ENCODE data around the gene IL1RAPL1.

IL1RAPL1 gene

DNA sequence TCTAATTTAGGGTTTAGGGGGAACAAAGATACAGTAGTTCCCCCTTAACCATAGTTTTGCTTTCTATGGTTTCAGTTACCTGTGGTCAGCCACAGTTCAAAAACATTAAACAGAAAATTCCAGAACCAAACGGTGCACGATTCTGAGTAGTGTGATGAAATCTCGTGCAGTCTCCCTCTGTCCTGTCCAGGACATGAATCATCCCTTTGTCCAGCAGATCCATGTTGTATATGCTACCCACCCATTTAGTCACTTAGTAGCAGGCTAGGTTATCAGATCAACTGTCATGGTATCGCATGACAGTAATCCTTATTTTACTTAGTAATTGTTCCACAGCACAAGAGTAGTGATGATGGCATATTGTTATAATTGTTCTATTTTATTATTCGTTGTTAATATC, 556.1 kb downstream of the IL1RAPL1 start:
- DNase-seq: no peak

DNA sequence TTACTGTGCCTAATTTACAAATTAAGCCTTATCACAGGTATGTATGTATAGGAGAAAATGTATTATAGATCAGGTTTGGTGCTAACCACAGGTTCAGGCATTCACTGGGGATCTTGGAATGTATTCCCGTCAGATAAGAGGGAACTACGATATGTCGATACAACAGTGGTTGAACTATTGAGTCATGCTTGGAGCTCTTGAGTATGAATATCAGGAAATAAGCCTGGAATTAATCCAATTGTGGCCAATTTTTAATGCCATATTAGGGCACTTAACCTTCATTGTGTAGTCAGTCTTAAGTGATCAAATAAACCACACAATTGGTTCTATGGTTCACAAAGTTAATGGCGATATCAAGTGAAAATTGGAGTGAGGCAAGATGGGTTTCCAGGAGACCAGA, 556.5 kb downstream of the IL1RAPL1 start:
- DNase-seq: no peak

DNA sequence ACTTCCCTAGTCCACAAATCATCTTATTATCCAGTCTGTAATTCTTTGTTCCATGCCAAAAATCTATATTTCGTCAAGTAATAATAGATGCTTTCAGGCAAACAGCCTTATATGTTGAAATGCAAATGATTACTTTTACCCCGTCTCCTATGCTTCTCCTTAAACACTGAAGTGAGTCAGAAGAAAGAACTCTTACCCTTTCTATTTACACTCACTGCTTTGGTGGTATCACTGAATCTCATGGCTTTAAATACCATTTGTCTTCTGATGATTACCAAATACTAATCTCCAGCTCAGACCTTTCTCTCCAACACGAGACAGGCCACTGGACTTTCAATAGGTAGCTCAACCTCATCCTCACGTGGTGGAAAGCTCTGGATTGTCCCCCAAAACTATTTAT, 558.1 kb downstream of the IL1RAPL1 start:
- no peak for DNase-seq

DNA sequence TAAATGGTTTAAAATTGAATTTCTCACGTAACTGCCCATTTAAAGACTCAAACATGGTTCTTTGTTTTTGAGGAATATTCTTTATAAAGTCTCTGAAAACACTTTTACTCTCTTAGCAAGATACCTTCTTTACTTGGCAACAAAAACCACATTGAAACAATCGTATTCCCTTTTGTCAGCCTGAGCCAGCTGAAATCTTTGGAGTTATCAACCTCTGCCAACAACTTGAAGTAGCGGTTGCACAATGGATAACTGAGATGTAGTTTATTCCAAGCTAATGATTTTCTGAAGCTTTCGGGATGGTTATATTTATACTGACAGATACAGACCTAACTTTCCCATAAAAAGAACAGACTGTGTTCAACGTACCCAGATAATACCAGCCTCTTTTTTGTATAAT, 561.3 kb downstream of the IL1RAPL1 start:
- no peak for DNase-seq

DNA sequence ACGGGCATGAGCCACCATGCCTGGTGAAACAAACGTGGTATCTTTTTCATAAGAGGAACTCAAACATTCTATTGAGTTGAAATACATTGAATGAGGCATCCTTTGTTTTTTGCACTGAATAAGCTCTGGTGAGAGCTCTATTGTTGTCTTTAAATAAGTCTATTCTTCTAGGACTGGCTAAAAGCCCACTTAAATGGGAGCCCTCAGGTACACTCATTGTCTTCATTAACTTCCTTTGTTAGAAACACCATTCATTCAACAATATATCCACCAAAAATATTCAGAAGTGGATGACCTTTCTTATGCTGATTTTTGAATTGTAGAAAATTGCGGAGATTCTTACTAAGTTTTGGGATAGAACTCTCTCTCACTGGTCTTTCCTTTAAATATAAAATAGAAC, 568.0 kb downstream of the IL1RAPL1 start:
- no peak for DNase-seq

DNA sequence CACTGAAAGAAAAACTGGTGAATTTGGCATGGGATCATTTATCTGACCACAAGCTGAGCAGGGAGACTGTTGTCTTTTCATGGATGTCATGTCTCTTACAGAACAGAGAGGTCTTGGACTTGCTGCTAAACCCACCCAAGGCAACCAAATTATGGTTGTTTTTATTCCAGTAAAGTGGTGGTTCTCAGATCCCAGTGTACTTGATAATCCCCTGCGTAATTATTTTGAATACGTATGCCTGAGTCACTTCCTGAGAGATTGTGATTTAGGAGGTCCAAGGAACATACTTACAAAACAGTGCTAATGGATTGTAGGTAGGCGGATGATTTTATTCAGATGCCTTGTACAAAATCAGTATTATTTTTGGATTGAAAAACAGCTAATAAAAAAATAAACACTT, 585.6 kb downstream of the IL1RAPL1 start:
- DNase-seq: no peak

DNA sequence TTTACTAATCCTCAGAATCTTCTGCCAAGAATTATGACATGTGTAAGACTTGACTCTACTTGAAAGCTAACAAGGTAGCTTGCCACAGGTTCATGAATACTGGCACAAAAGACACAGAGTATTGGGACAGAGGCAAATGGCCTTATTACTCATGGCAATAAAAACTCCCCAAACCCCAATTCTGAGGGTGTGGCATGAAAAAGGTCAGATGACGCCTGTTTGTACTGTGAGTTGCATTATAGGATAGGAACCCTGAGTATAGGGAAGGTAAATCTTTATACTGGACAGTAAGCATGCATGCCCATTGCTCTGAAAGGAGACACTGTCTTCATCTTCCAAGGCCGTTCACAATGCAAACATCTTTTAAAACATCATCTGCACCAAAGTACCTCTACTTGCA, 600.0 kb downstream of the IL1RAPL1 start:
- no peak for DNase-seq

DNA sequence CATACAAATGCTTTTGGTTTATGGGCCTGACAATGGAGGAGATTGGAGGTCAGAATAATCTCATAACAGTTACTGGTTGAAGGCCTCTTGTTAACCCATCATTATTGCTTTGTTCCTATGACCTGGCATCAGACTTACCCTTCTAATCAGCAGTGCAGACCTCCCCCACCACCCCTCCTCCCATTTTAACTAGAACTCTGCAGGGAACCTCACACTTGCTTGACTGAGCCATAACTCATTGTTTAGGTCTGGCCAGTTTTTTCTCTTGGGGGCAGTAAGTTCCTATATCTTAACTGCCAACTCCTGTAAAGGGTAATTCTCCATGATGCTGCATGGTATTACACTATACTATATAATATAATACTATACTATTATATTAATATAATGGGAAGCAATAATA, 609.3 kb downstream of the IL1RAPL1 start:
- no peak for DNase-seq

DNA sequence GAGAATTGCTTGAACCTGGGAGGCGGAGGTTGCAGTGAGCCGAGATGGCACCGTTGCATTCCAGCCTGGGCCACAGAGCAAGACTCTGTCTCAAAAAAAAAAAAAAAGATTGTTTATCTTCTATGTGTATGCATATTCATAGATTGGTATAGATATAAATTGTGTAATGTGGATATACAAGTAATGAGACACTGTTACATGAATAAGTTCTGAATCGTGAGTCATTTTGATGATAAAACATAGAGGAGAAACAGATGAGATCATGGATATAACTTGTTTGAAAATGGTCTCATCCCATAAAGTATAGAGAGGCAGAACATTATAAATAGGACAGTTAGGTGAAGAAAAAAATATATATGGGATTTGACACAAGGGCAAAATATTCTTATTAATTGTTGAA, 628.0 kb downstream of the IL1RAPL1 start:
- DNase-seq: no peak

DNA sequence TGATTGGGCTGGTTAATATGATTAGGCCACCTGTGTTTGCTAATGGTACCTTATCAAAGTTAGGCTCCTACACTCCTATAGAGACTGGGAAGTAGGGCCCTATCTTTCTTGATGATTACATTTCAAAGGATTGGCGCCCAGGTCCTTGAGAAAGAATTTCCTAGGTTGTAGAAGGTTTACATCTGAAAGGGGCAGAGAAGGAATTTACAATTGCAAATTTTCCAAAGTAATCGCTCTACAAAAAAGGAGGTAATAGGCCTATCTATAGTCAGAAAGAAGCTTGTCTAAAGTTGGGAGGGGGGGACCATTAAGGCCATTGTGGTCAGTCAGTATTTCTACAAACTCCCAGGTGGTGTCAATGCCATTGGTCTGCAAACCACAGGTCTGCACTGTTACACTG, 638.4 kb downstream of the IL1RAPL1 start:
- no peak for DNase-seq

DNA sequence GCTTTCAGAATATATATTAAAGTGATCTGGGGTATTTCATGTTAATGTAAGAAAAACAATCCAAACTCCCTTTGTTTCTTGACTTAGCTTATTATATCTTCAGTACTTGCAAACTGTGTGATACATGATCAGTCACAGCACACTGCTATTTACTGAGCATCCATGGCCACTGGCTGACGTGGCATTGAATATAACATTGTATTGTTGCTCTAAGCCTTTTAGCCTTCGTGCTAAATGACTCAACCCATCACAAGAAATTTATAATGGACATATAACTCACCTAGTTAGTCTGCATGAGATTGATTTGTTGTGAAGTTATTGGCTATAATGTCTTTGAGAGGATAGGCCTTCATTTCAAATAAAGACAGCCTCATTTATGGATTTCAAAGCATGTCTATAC, 642.6 kb downstream of the IL1RAPL1 start:
- DNase-seq: no peak

DNA sequence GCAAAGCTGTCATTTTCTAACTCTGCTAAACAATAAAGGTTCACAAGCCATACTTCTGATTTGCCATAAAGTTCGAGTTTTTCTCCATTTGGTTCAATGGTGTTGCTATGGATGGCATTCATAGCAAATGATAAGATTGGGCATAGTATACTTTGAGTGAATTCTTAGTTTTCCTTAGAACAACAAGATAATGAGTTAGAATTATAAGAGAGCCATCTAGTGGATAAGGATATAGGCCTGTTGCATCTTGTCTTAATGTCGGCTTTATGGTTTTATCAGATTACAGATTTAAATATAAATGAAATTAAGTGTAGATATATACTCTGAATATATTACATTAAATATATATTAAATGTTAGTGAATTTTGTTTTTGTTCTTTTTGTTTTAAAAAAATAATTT, 644.6 kb downstream of the IL1RAPL1 start:
- DNase-seq: no peak

DNA sequence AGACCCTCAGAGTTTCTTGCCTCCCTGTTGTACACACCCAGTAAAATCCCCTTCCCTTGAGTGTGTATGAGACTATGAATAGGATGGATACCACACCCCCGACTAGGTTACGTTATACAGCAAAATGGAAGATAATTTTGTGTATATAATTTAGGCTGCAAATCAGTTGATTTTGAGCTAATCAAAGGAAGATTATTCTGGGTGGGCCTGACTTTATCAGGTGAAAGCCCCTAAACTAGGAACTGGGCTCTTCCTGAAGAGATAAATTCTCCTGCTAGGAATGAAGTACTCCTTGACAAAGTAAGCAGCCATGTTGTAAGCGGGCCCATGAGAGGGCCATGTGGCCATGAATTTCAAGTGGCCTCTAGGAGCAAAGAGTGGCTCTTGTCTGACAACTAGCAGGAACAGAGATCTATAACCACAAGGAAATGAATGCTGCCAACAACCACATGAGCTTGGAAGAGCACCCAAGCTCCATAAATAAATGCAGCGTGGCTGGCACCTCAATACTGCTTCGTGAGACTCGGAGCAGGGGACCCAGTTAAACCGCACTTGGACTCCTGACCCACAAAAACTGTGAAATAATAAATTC, 646.4 kb downstream of the IL1RAPL1 start:
- no peak for DNase-seq

DNA sequence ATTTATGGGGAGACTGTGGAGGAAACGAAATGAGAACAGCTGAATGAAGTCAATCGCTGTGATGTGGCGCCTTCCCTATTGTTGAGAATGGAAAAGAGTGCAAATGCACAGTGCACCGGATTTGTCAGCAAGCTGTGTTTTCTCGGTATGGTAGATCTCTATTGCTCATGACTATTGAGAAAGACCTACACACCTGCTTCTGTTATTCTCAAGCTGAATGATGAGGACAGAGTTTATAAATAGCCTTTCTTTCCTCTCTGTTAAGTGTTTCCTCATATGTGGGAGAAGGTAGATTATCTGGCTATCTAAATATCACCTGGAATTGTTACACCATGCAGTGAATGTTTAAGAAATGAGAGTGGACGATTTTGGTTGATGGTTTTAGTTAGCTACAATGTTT, 650.7 kb downstream of the IL1RAPL1 start:
- DNase-seq: no peak

DNA sequence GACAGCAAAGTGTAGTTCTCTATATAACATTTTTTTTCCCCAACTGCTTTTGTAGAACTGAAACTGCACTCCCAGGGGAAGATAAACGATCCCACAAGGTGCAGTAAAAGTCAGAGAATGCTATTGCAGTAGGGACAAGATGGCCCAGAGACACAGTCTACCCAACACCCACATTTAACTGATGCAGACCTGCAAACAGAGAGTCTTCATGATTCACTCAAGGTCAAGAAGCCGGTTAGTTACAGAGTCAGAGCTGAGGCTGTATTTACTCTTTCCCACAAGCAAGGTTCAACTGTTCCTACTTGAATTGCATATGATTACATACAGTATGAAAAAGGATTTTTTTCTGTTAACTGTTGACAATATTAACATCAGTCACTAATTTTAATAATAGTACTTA, 654.6 kb downstream of the IL1RAPL1 start:
- no peak for DNase-seq

DNA sequence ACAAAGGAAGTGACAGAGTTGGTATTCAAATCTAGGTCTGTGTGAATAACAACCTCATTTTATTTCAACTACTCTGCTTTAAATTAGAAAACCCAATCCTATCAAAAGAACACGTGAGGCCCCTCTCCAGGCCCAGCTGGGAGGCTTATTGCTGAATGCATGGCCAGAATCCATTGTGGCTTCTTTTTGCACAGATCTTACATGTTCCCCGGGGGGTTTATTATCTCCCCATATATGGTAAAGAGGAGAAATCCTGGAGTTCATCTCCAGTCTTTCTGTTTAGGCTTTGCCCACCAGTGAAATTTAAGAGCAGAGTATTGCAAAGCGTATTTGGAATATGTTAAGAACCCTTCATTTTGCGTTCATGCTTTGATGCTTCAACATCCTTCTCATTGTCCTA, 655.6 kb downstream of the IL1RAPL1 start:
- no peak for DNase-seq

DNA sequence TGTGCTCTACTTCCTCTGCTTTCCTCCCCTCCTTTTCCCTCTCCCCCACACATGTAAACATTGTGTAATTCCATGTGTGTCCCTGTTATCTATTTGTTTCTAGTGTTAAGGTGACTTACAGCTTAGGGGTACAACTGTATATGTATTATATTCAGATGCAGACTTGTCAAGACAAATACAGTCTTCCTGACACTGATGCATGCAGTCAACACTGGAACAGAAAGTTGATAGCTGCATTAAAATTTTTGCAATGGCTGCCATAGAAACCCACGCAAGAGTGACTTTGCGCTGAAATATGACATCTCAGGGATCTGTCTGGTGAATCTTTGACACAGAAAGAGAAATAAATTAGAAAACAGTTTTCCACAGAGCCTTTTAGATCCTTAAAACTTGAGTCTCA, 656.7 kb downstream of the IL1RAPL1 start:
- no peak for DNase-seq

DNA sequence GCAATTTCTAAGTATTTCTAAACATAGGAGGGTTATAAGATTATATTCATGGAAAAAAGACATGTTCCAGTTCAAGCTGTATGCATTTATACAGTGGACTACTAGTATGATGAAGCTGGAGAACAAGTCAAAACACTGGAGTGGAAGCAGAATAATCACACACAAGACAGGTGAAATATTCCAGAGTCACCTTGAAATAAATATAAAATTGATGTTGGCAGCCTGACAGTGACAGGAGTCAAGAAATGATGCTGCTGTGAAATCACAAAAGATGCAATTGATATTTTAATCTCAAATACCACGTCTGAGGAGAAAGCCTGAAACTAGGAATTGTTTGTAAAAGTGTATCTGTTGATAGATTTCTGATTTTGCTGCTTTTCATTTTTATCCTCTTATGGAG, 667.3 kb downstream of the IL1RAPL1 start:
- DNase-seq: no peak

DNA sequence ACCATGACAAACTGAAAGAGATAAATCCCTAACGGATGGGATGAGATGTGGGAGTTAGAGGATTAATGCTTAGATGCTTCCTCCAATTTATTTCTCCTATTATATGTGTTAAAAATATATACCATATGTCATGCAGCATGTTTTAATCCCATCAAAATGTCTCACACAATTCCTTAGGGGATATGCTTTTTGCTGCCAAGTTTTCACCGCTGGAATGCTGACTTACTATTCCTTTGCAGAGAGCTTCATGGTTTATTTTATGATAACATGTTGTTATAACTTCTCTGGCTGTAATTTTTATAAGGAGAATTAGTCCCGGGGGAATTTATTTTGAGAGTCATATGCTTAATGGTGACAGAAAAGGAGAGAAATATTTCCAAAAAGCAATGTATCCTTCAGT, 670.3 kb downstream of the IL1RAPL1 start:
- DNase-seq: no peak

DNA sequence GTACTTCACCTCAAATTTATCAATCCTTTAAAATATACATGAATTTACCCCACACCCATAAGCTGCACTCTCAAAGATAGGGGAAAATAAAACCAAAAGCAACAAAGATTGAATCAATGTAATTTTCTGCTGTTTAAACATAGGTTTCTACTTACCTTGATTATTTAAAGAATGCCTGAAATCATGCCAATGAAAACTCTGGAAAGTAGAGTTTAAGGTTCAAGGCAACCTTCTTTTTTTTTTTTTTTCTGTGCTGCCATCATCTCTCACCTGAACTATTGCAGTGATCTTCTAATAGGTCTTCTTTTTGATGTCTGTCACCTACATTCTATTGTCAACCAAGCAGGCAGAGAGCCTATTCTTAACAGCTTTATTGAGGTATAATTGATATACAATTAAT, 682.1 kb downstream of the IL1RAPL1 start:
- DNase-seq: no peak

DNA sequence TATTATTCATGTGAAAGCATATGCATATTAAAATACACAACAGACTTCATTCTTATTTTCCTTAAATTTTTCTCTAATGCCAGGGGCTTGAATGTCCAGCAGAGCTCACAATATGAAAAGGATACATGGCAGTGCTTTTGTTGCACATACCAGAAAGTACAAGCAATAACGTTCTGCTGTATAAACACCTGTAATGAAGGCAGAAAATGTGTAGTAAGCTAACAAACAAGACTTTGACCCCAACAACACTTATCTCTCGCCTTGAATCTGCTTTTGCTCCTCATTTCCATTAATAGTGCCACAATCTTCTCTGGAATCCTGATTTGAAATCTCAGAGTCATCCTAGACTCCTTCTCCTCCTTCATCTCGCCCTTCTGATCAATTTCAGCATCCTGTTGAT, 687.3 kb downstream of the IL1RAPL1 start:
- no peak for DNase-seq

DNA sequence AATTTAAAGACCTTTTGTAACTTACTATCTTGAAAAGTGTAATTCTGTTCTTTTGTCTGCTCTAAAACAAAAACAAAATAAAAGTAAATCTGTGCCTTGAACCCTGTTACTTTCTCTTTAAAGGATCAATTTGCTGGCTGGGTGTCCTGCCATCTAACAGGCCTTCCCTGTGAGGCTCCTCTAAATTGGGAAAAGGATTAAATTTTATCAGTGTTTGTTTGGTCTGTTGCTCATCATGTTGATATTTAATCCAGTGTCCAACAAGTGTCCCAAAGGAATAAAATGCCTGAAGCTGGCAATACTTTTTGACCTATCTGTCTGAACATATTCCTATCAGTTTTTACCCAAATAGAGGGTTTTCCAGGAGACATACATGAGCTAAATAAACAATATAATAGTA, 688.7 kb downstream of the IL1RAPL1 start:
- no peak for DNase-seq

DNA sequence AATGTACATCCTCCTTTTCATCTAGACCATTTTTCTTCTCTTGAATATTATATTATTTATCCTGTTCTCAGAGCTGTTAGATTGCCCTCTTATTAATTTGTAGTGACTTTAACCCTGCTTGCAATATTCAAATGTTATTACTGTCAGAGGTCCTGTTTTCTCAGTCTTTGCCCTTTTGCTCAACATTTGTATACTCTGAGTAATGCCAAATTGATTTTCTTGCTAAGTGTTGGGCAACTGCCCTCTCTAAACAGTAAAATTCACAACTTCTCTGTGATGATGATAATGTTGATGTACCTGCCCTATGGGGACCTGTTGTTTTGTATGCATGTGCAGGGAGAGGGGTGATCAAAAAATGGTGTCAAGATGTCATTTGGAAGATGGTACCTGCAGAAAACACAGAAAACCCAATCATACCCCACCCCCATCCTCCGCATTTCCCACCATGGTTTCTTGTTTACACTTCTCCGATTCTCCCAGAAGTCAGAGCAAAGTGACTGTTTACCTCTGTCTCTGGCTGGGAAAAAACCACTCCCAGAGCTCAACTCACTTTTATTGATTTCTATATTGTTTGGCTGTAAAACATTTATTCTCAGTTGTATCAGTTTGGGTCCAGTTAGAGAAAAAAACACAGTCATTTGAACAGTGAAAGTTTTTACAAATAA, 694.0 kb downstream of the IL1RAPL1 start:
- DNase-seq: no peak

DNA sequence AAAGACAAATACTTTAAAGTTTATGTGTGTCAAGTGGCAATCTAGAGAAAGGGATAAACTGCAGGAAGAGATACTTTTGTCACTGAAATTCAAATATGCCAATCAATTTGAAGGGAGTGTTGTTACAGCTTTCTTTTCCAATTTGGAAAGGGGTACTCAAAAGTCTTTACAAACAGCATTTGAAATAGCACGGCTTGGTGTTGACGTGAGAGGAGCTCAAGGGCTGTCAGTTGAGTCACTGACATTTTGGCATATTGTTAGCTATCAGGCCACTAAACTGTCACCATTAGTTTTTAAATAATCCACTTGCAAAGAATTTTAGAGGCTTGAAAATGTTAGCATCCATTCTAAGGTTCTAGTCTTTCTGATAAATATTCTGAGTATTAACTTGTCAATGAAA, 698.4 kb downstream of the IL1RAPL1 start:
- DNase-seq: no peak

DNA sequence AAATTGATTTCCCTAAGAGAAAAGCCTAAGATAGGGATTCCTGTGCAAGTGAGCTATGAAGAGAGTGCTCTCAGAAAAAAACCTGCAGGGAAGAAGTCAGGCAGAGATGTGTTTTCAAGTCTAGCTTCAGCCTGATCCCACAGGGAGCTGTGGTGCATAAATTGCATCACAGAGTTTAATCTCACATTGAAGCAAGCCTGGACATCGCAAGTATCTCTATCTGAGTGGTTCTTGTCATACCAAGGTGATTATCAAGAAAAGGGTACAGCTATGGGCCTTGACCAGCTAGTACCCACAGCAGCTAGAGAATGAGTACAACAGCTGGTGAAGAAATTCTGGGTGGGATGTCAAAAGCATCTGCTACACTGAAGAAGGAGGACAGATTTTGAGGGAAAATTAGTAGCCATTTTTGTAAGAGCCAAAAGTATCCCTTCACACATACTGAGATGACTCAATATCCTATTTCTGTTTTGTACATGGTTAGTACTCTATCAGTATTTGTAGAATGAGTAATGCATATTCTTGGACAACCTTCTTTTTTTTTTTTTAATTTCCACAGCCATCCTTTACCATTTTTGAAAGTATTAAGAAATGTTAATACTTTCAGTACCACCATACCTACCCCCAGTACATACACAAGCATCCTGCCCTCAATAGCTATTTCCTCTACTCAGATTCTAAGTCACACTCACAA, 708.9 kb downstream of the IL1RAPL1 start:
- DNase-seq: no peak
